Lung microvascular endothelial cell (primary cell): ENCODE data around the gene ELF1. TPM values are rescaled to one million over a fixed set of nuclear protein-coding genes. Genes with fewer than 3 reads are reported as not detected.
"Not testable (repeated sequence)": the region's sequence is repeated elsewhere in the genome, so short reads cannot be mapped to it uniquely, and the experiment has no call there.

ENCODE experiments used
- DNase-seq, 2 donors: peaks; one replicate each; pipeline versions ENCODE4 v3.0.0 to v3.0.0-alpha.2; 2010; ENCODE audit warnings: low read depth in 2 of 2
- total RNA-seq: library from RNA; depleted of rRNA; stranded (reverse); fragments of >200 nt; gene quantifications from 2 replicates; pipeline ENCODE4 v1.2.1, GENCODE V29; 2014

The ELF1 gene
- total RNA-seq, 1 donor from 2014 or later = 80.8 TPM

- DNase-seq = not testable (repeated sequence)
Measured at GRCh38 chr13:41042419-41042818, 23.3 kb upstream of the ELF1 start.

- DNase-seq = peak in 1 of 2 donors; percentile 39
Measured at GRCh38 chr13:41040584-41041334, 21.6 kb upstream of the ELF1 start.

- peak; percentile 44 to 53 for DNase-seq
Measured at GRCh38 chr13:41039746-41040145, 20.6 kb upstream of the ELF1 start.

- DNase-seq = not testable (repeated sequence)
Measured at GRCh38 chr13:41036557-41036956, 17.4 kb upstream of the ELF1 start.

- peak; percentile 38 to 88 for DNase-seq
Measured at GRCh38 chr13:41034881-41035280, 15.8 kb upstream of the ELF1 start.

- DNase-seq = no peak
Measured at GRCh38 chr13:41034382-41034781, 15.3 kb upstream of the ELF1 start.

- DNase-seq = no peak
Measured at GRCh38 chr13:41032691-41033376, 13.7 kb upstream of the ELF1 start.

- no peak for DNase-seq
Measured at GRCh38 chr13:41029629-41030028, 10.5 kb upstream of the ELF1 start.

GRCh38 chr13:41028051-41028450, 8.9 kb upstream of the ELF1 start:
- peak in 1 of 2 donors; percentile 49 for DNase-seq

GRCh38 chr13:41026788-41027187, 7.7 kb upstream of the ELF1 start:
- DNase-seq = no peak

- DNase-seq = no peak
Measured at GRCh38 chr13:41025518-41025917, 6.4 kb upstream of the ELF1 start.

GRCh38 chr13:41019578-41020347, 647 bp upstream of the ELF1 start:
- no peak for DNase-seq

- DNase-seq = no peak
Measured at GRCh38 chr13:41018602-41018948, 541 bp downstream of the ELF1 start.

GRCh38 chr13:41017817-41018601, 1.1 kb downstream of the ELF1 start:
- no peak for DNase-seq

GRCh38 chr13:41017159-41017558, 2.0 kb downstream of the ELF1 start:
- no peak for DNase-seq

GRCh38 chr13:41015920-41016319, 3.2 kb downstream of the ELF1 start:
- DNase-seq = no peak

- no peak for DNase-seq
Measured at GRCh38 chr13:41013835-41014234, 5.3 kb downstream of the ELF1 start.

- no peak for DNase-seq
Measured at GRCh38 chr13:41012536-41012935, 6.6 kb downstream of the ELF1 start.

- no peak for DNase-seq
Measured at GRCh38 chr13:41011382-41011956, 7.6 kb downstream of the ELF1 start.

GRCh38 chr13:41008349-41008980, 10.7 kb downstream of the ELF1 start:
- no peak for DNase-seq

GRCh38 chr13:41007744-41008128, 11.4 kb downstream of the ELF1 start:
- no peak for DNase-seq
